HG03175 (cell line): ENCODE measurements around the gene ZCCHC8.
"Not testable (repeated sequence)": the region's sequence is repeated elsewhere in the genome, so short reads cannot be mapped to it uniquely, and the experiment has no call there.

Source experiments
- ATAC-seq: cut with Tn5 transposase; IDR thresholded peaks from one replicate; pipeline ENCODE4 v1.9.1; 2021; ENCODE audit warnings: mild to moderate bottlenecking, moderate library complexity; ENCODE audit not compliant: unreplicated experiment

Gene ZCCHC8

DNA sequence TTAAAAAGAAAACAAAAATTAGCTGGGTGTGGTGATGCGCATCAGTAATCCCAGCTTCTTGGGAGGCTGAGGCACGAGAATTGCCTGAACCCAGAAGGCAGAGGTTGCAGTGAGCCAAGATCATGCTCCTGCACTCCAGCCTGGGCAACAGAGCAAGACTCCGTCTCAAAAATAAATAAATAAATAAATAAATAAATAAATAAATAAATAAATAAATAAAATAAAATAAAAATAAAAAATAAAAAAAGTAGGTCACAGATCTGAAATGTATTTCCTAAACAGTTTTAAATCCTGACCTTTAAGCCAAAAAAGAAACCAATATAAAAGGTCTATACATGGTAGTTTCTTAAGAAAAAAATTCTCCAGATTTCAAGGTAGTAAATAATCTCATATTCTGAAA lies 12.3 kb upstream of the ZCCHC8 start:
- ATAC-seq: not testable (repeated sequence)

DNA sequence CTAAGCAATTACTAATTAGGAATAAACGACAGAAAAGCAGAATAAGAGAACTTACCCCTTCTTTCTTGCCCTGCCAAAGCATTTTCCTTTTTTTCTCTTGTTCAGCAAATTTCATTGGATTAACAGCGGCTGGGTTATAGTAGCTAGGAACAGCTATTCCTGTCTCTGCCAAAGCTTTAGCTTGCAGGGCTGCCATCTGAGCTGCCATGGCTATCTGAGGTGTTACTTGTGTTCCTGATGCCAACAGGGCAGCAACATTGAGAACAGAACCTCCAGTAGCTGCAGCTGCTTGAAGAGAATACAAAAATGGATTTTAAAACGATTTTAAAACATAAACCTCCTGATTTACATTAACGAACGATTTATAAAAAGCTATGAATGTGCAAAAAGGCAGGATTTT lies 7.4 kb upstream of the ZCCHC8 start:
- no peak for ATAC-seq

- no peak for ATAC-seq
These were observed 5.7 kb upstream of the ZCCHC8 start for GRCh38 chr12:122506393-122506938.

- ATAC-seq: no peak
These were observed 4.8 kb upstream of the ZCCHC8 start for GRCh38 chr12:122505419-122506051.

DNA sequence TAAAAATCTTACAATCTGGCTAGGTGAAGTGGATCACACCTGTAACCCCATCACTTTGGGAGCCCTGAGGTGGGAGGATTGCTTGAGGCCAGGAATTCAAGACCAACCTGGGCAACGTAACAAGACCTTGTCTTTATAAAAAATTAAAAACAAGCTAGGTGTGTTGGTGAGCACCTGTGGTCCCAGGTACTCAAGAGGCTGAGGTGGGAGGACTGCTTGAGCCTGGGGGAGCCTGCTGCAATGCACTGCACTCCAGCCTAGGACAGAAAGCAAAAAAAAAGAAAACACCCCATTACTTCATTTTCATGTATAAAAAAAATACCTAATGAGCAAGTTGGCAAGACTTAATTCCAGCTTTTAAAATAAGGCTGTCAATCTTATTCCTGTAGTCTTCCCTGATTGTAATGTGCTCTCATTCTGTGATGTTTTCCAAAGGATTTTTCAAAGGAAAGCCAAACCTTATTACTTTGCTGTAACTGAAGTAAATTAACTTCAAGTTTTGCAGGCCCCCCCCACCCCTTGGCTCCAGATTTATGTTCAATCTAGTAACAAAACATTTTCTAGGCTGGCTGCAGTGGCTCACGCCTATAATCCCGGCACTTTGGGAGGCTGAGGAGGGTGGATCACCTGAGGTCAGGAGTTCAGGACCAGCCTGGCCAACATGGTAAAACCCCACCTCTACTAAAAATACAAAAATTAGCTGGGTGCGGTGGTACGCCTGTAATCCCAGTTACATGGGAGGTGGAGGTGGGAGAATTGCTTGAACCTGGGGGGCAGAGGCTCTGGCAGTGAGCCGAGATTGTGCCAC lies 3.3 kb upstream of the ZCCHC8 start:
- no peak for ATAC-seq

DNA sequence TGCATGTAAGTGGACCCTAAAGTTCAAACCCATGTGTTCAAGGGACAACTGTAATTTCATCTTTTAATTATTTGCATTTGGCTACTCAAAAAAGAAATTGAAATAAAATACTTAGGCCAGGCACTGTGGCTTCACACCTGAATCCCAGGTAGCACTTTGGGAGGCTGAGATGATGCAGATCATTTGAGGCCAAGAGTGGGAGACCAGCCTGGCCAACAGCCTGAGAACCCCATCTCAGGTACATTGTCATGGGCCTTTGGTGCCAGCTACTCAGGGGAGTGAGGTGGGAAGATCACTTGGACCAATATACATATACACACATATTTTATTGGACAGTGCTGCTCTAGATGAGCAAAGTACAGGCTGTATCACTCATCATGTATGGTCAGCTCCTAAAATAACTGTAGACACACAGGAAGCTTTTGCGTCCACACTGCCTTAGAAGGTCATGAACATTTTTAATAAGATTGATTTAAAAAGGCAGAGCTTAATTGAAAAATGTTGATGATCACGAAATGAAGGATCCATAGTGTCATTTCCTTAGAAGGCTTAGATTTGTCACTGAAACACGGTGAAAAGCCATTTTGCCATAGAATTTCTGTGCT lies 2.5 kb upstream of the ZCCHC8 start:
- no peak for ATAC-seq

- ATAC-seq: no peak
These were observed 807 bp upstream of the ZCCHC8 start for GRCh38 chr12:122501489-122501989.

- no peak for ATAC-seq
These were observed 594 bp downstream of the ZCCHC8 start for GRCh38 chr12:122499991-122500684.

DNA sequence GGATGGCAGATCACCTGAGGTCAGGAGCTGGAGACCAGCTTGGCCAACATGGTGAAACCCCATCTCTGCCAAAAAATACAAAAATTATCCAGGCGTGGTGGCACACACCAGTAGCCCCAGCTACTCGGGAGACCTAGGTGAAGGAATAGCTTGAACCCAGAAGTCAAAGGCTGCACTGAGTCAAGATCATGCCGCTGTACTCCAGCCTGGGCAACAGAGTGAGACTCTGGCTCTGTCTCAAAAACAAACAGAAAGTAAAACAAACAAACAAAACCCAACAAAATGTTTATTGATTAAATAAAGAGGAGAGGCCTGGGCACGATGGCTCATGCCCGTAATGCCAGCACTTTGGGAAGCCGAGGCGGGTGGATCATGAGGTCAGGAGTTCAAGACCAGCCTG lies 5.5 kb downstream of the ZCCHC8 start:
- no peak for ATAC-seq

DNA sequence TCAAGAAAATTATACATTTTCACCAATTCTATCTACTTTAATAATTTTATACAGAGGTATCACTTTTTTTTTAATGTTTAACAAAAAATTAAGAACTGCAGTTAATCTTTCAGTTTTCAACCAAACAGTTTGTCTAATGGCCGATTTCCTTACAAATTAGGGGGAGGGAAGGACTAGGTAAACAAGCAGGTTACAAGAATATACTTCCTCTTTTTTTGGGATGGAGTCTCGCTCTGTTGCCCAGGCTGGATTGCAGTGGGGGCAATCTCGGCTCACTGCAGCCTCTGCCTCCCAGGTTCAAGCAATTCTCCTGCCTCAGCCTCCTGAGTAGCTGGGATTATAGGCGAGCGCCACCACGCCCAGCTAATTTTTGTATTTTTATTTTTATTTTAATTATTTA lies 7.5 kb downstream of the ZCCHC8 start:
- not testable (repeated sequence) for ATAC-seq

- ATAC-seq: no peak
These were observed 8.7 kb downstream of the ZCCHC8 start for GRCh38 chr12:122491991-122492390.

GRCh38 chr12:122489038-122489437 lies 11.7 kb downstream of the ZCCHC8 start:
- ATAC-seq: no peak

GRCh38 chr12:122487807-122488206 lies 12.9 kb downstream of the ZCCHC8 start:
- not testable (repeated sequence) for ATAC-seq

DNA sequence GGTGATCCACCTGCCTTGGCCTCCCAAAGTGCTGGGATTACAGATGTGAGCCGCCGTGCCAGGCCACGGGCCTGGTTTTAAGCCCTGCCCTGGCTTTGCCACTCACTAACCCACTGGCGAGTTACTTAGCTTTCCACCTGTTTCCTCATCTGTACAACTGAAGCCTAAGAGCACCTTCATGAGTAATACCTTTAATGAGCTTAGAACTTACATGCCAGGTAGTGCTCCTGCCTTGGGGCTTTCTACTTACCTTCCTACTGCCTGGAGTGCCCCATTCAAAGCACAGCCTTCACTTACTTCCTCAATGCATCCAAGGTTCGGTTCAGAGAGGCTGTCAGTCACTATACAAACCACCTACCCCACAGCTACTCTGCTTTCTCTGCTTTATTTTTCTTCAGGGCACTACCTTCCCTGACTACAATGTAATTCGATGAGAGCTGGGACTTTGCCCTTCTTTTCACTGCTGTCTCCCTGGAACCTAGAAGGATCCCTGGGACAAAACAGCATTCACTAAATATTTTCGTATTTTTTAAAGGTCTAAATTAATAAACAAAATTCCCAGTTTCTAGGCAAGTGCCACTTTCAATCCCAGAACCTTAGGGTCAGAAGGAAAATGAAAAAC lies 13.8 kb downstream of the ZCCHC8 start:
- ATAC-seq: no peak

- ATAC-seq: not testable (repeated sequence)
These were observed 14.4 kb downstream of the ZCCHC8 start for GRCh38 chr12:122486360-122486759.

DNA sequence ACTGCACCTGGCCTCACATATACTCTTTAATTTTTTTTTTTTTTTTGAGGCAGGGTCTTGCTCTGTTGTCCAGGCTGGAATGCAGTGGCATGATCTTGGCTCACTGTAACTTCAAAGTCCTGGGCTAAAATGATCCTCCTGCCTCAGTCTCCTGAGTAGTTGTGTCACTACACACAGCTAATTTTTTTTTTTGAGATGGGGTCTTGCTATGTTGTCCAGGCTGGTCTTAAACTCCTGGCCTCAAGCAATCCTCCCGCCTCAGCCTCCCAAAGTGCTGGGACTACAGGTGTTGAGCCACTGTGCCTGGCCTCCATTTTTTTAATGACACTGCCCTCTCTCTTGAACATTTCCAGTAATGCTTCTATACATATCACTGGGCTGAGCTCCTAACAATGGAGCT lies 16.3 kb downstream of the ZCCHC8 start:
- ATAC-seq: not testable (repeated sequence)

DNA sequence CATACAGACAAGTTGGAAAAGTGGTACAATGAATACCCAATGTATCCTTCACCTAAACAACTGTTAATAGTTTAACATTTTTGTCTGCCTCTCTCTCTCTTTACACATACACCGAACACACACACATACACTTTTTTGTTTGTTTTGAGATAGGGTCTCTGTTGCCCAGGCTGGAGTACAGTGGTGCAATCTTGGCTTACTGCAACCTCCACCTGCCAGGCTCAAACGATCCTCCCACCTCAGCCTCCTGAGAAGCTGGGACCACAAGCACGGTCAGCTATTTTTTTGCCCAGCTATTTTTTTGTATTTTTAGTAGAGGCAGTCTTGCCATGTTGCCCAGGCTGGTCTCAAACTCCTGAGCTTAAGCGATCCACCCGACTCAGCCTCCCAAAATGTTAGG lies 16.8 kb downstream of the ZCCHC8 start:
- no peak for ATAC-seq

DNA sequence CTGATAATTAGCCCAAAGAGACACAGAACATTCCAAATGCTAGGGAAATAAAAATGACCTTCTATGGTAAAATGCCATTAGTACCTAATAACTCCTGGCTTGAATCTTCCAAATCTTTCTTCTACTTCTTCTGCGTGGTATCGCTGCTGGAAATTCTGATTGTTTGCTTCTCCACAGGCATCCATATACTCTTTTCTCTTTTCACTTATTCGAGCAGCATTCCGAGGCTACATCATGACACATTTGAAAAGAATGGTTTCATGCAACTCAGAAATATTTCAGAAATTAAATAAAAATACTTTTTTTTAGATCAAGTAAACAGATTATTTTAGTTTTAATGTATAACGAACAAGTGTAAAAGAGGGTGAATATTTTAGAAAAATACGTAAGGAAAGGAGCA lies 18.9 kb downstream of the ZCCHC8 start:
- no peak for ATAC-seq

DNA sequence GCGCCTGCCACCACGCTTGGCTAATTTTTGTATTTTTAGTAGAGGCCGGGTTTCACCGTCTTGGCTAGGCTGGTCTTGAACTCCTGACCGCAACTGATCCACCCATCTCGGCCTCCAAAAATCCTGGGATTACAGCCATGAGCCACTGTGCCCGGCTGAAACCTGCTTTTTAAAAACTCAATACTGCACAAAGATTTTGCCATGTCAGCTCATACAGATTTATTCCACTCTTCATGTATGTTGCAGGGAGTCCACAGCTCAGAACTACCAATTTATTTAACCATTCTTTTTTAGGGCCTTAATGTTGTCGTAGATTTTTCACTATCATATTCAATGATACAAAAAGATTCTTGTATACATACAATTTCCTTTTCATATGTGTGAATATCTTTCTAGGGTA lies 20.0 kb downstream of the ZCCHC8 start:
- no peak for ATAC-seq

DNA sequence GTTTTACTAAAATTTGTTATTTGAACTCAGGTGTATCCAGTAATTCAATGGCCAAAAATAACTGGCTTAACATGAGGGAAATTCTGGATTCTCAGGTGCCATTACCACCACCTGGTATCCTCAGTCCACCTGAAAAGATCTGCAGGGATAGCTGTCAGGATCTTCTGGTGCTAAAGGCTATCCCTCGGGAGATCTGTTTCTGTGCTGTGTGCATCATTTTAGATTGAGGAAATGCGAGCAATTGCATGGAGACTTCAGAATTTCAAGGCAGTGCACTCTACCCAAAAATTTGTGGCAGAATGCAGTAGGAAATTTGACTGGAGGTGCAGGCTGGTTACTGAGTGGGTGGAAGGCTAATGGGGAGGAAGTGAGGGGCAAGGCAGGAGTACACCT lies 26.4 kb downstream of the ZCCHC8 start:
- no peak for ATAC-seq
